ENCODE data around the gene PARVA.

The PARVA gene

GRCh38 chr11:12546660-12547059 lies 169.3 kb downstream of the PARVA start:
- no peak for TF ChIP-seq FOXP2 (optimal IDR thresholded peaks at IDR 0.05; ENCODE audit: borderline replicate concordance, extremely low read depth, extremely low read length, insufficient read depth)
- TF ChIP-seq TAF1 (IDR thresholded peaks at IDR 0.05; ENCODE audit: borderline replicate concordance, insufficient read depth, low read length), result no peak
- TF ChIP-seq SIN3A (IDR thresholded peaks at IDR 0.05; ENCODE audit: borderline replicate concordance, insufficient read depth, low read length), result no peak
- no peak for TF ChIP-seq POLR2AphosphoS5 (IDR thresholded peaks at IDR 0.05; ENCODE audit: low read depth, low read length)
- TF ChIP-seq REST (IDR thresholded peaks at IDR 0.05; ENCODE audit: insufficient read depth in 1 of 2, low read depth in 2 of 2, low read length in 2 of 2), result no peak

GRCh38 chr11:12547953-12548650 lies 170.7 kb downstream of the PARVA start:
- TF ChIP-seq TAF1 (IDR thresholded peaks at IDR 0.05; ENCODE audit: borderline replicate concordance, insufficient read depth, low read length), result no peak
- no peak for TF ChIP-seq POLR2AphosphoS5 (IDR thresholded peaks at IDR 0.05; ENCODE audit: low read depth, low read length)
- no peak for TF ChIP-seq REST (IDR thresholded peaks at IDR 0.05; ENCODE audit: insufficient read depth in 1 of 2, low read depth in 2 of 2, low read length in 2 of 2)
- no peak for TF ChIP-seq FOXP2 (optimal IDR thresholded peaks at IDR 0.05; ENCODE audit: borderline replicate concordance, extremely low read depth, extremely low read length, insufficient read depth)

DNA sequence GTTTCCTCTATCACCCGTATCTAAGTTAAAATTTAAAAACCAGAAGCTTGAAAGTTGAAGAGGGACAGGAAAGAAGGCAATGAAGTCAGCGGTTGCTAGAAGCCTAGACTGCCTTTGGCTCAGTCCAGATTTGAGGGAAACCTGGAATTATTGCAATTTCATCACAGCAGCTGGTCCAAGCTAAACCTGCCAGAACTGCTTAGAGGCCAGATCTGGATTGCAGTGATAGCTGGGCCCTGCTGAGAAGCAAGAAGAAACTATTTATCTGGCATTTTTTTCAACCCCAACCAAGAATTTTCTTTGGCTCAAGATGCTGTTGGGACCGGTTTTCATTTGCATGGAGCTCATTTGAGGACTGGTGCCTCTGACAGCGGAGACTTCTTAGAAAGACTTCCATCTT lies 175.3 kb downstream of the PARVA start:
- TF ChIP-seq FOXP2 (optimal IDR thresholded peaks at IDR 0.05; ENCODE audit: borderline replicate concordance, extremely low read depth, extremely low read length, insufficient read depth), result no peak
- TF ChIP-seq POLR2AphosphoS5 (IDR thresholded peaks at IDR 0.05; ENCODE audit: low read depth, low read length), result no peak

DNA sequence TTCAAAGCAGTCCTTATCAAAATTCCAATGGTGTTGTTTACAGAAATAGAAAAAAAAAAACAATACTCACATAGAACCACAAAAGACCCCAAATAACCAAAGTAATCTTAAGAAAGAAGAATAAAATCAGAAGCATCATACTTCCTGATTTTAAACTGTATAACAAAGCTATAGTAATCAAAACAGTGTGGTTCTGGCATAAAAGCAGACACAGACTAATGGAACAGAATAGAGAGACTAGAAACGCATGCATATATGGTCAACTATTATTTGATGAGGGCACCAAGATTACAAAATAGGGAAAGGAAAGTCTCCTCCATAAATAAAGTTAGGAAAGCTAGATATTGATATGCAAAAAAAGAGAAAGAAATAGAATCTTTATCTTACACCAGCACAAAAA lies 176.8 kb downstream of the PARVA start:
- TF ChIP-seq TAF1 (IDR thresholded peaks at IDR 0.05; ENCODE audit: borderline replicate concordance, insufficient read depth, low read length), result no peak
- no peak for TF ChIP-seq FOXP2 (optimal IDR thresholded peaks at IDR 0.05; ENCODE audit: borderline replicate concordance, extremely low read depth, extremely low read length, insufficient read depth)
- no peak for TF ChIP-seq POLR2AphosphoS5 (IDR thresholded peaks at IDR 0.05; ENCODE audit: low read depth, low read length)
- TF ChIP-seq SIN3A (IDR thresholded peaks at IDR 0.05; ENCODE audit: borderline replicate concordance, insufficient read depth, low read length), result no peak
- no peak for TF ChIP-seq REST (IDR thresholded peaks at IDR 0.05; ENCODE audit: insufficient read depth in 1 of 2, low read depth in 2 of 2, low read length in 2 of 2)

DNA sequence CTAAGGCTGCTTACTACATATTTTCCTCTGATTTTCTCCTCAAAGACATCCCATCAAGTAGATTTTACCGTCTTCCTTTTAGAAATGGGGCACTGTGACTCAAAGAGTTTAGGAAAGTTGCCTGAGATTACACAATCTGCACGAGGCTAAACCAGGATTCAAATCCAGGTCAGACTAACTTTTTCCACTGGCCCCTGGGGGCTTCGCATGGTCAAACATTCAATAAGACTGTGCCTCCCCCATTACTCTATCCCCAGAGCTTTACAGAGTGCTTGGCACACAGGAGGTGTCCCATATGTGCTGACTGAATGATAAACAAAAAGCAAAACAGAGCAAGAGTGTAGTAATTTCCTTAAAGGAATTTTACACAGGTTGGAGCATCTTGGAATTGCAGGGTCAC lies 178.8 kb downstream of the PARVA start:
- TF ChIP-seq REST (IDR thresholded peaks at IDR 0.05; ENCODE audit: insufficient read depth in 1 of 2, low read depth in 2 of 2, low read length in 2 of 2), result no peak
- no peak for TF ChIP-seq SIN3A (IDR thresholded peaks at IDR 0.05; ENCODE audit: borderline replicate concordance, insufficient read depth, low read length)
- TF ChIP-seq FOXP2 (optimal IDR thresholded peaks at IDR 0.05; ENCODE audit: borderline replicate concordance, extremely low read depth, extremely low read length, insufficient read depth), result no peak
- no peak for TF ChIP-seq POLR2AphosphoS5 (IDR thresholded peaks at IDR 0.05; ENCODE audit: low read depth, low read length)
- TF ChIP-seq TAF1 (IDR thresholded peaks at IDR 0.05; ENCODE audit: borderline replicate concordance, insufficient read depth, low read length), result no peak
